ENCODE data around the gene ZKSCAN1.

ZKSCAN1 gene

GRCh38 chr7:100088621-100089457 is 73.4 kb downstream of the ZKSCAN1 start, which contains the start of gene COPS6:
COPS6 (plus strand) TSS chr7:100088969; CDS start chr7:100088991, 22 bp downstream.
- no peak within 1 kb of the TSS for H3K27ac ChIP-seq (ENCODE audit: low read length)
- H3K9me3 ChIP-seq (ENCODE audit: control insufficient read depth, insufficient read depth, low read length) = no peaks in the 10 kb centered on the region
- DNase-seq (ENCODE audit: low read depth, low spot score) = no peak
- H3K4me1 ChIP-seq (ENCODE audit: control insufficient read depth, insufficient read depth, low read length) = no peaks in the 10 kb centered on the region
- peaks cover 33% of the 10 kb centered on the region for H3K36me3 ChIP-seq (ENCODE audit: control insufficient read depth, insufficient read depth, low read length)
- H3K27me3 ChIP-seq (ENCODE audit: control insufficient read depth, insufficient read depth, low read length) = no peaks in the 10 kb centered on the region
- WGBS (ENCODE audit: insufficient coverage, insufficient read length) = no CpG with 5 or more reads among the region's 68 CpGs
- peak within 1 kb of the TSS; percentile 88 for H3K4me3 ChIP-seq (ENCODE audit: low read length)

GRCh38 chr7:100089458-100090196 is 74.2 kb downstream of the ZKSCAN1 start:
- no peak for DNase-seq (ENCODE audit: low read depth, low spot score)
- no peaks in the 10 kb centered on the region for H3K9me3 ChIP-seq (ENCODE audit: control insufficient read depth, insufficient read depth, low read length)
- no peak overlapping the region for H3K27ac ChIP-seq (ENCODE audit: low read length)
- peak overlapping the region; percentile 88; the same call in 1 of the 2 replicates for H3K4me3 ChIP-seq (ENCODE audit: low read length)
- no peaks in the 10 kb centered on the region for H3K4me1 ChIP-seq (ENCODE audit: control insufficient read depth, insufficient read depth, low read length)
- peaks cover 37% of the 10 kb centered on the region for H3K36me3 ChIP-seq (ENCODE audit: control insufficient read depth, insufficient read depth, low read length)
- no peaks in the 10 kb centered on the region for H3K27me3 ChIP-seq (ENCODE audit: control insufficient read depth, insufficient read depth, low read length)
- no CpG with 5 or more reads among the region's 7 CpGs for WGBS (ENCODE audit: insufficient coverage, insufficient read length)

- Histone ChIP-seq H3K27ac (ENCODE audit: low read length) (no peak overlapping the region), H3K36me3 (ENCODE audit: control insufficient read depth, insufficient read depth, low read length) (peaks cover 47% of the 10 kb centered on the region), H3K27me3 (ENCODE audit: control insufficient read depth, insufficient read depth, low read length) (no peaks in the 10 kb centered on the region), H3K9me3 (ENCODE audit: control insufficient read depth, insufficient read depth, low read length) (no peaks in the 10 kb centered on the region), H3K4me1 (ENCODE audit: control insufficient read depth, insufficient read depth, low read length) (no peaks in the 10 kb centered on the region), H3K4me3 (ENCODE audit: low read length) (no peak overlapping the region)
- no peak for DNase-seq (ENCODE audit: low read depth, low spot score)
- WGBS (ENCODE audit: insufficient coverage, insufficient read length) = no CpG with 5 or more reads among the region's 14 CpGs
Observed at GRCh38 chr7:100090527-100091410, 75.4 kb downstream of the ZKSCAN1 start.

Measured in iPS DF 6.9 (cell line).